ENCODE measurements around the gene TIGD1.

GRCh38 chr2:232568161-232568560 lies 17.8 kb upstream of the TIGD1 start:
- TF ChIP-seq EZH2 (IDR thresholded peaks at IDR 0.05) (no peak), POLR2AphosphoS5 (IDR thresholded peaks at IDR 0.05; ENCODE audit: borderline replicate concordance, low read depth, low read length) (no peak)
